A549 treated with CORT108297 at 1 μM for 4 hours (cell line): ENCODE measurements around the gene MMP26. TPM values are rescaled to one million over a fixed set of nuclear protein-coding genes. Genes with fewer than 3 reads are reported as not detected.

Experiments used
- total RNA-seq: library from RNA; stranded (reverse); fragments of 200-300 nt; extraction: Qiagen RNA extraction; gene quantifications from 5 replicates; pipeline ENCODE4 v1.2.3, GENCODE V29; 2022

The MMP26 gene
- 0.14 TPM in 1 of 5 replicates, not detected in the others for total RNA-seq

GRCh38 chr11:4704054-4704789, at the start of gene MMP26:
TSS of gene MMP26 (plus strand) at chr11:4704784.

GRCh38 chr11:4697585-4697984, 7.0 kb upstream of the MMP26 start, which contains the start of gene OR51E2:
TSS of gene OR51E2 (minus strand) at chr11:4697853. CDS start at chr11:4682711, 15,142 bp downstream.

Other genes starting within 250 kb of the MMP26 start
- gene OR52K1, start 222.1 kb upstream of the MMP26 start, total RNA-seq: not detected in 5 replicates
- not detected in 5 replicates for gene OR52M1, start 159.6 kb upstream of the MMP26 start, total RNA-seq
- not detected in 5 replicates for gene OR52I2, start 123.0 kb upstream of the MMP26 start, total RNA-seq
- not detected in 5 replicates for gene OR52I1, start 110.7 kb upstream of the MMP26 start, total RNA-seq
- 8.3 to 10.6 TPM (median 8.9 TPM) in 5 replicates for gene TRIM68, start 96.6 kb upstream of the MMP26 start, total RNA-seq
- not detected in 5 replicates for gene OR51D1, start 67.3 kb upstream of the MMP26 start, total RNA-seq
- not detected in 5 replicates for gene OR51E1, start 60.8 kb upstream of the MMP26 start, total RNA-seq
- not detected in 5 replicates for gene OR51E2, start 6.9 kb upstream of the MMP26 start, total RNA-seq
- not detected in 5 replicates for gene OR51F1, start 65.2 kb downstream of the MMP26 start, total RNA-seq
- not detected in 5 replicates for gene OR52R1, start 99.6 kb downstream of the MMP26 start, total RNA-seq
- gene OR51F2, start 116.5 kb downstream of the MMP26 start, total RNA-seq: not detected in 5 replicates
- not detected in 5 replicates for gene OR51S1, start 144.4 kb downstream of the MMP26 start, total RNA-seq
- not detected in 5 replicates for gene OR51T1, start 177.1 kb downstream of the MMP26 start, total RNA-seq
- gene OR51A7, start 199.0 kb downstream of the MMP26 start, total RNA-seq: not detected in 5 replicates
- not detected in 5 replicates for gene OR51G2, start 214.6 kb downstream of the MMP26 start, total RNA-seq
- gene OR51G1, start 219.6 kb downstream of the MMP26 start, total RNA-seq: not detected in 5 replicates
- not detected in 5 replicates for gene OR51A4, start 242.8 kb downstream of the MMP26 start, total RNA-seq